ENCODE data around the gene HOXC4. TPM values are rescaled to one million over a fixed set of nuclear protein-coding genes. Genes with fewer than 3 reads are reported as not detected.

HOXC4 gene
- total and polyA plus RNA-seq, 2 of the 8 experiments (the other 6 are each of a cell fraction or from before 2014, with no cell fraction given): not detected

GRCh38 chr12:54071942-54072341 lies 18.3 kb downstream of the HOXC4 start:
- no peak for FAIRE-seq
- no peak overlapping the region for H2BK20ac ChIP-seq (ENCODE audit: low read length)
- no peak overlapping the region for H3K18ac ChIP-seq (ENCODE audit: extremely low read depth, low read length)
- H2BK12ac ChIP-seq (ENCODE audit: low read depth, low read length): no peak overlapping the region
- no peaks in the 10 kb centered on the region for H3K79me1 ChIP-seq (ENCODE audit: low read depth, low read length)
- H3K4me2 ChIP-seq (ENCODE audit: insufficient read depth in 1 of 2, low read depth in 2 of 2, low read length in 2 of 2): no peak overlapping the region
- no peak overlapping the region for H3K9ac ChIP-seq (replicated peaks in 1 of 4; ENCODE audit: extremely low read depth in 1 of 4, low read depth in 3 of 4, low read length in 3 of 4)
- H3K4me1 ChIP-seq (replicated peaks in 1 of 4; ENCODE audit: control insufficient read depth in 3 of 4, insufficient read depth in 4 of 4, low read length in 3 of 4): peaks cover 4 to 10% (median 8%) of the 10 kb centered on the region in 4 experiments; a peak in 6 of 7 replicates
- ChIA-PET POLR2A (ENCODE audit: partially characterized antibody) (no interaction called here), CTCF (ENCODE audit: partially characterized antibody) (no interaction called here)
- H3K23me2 ChIP-seq (ENCODE audit: low read depth, low read length): no peaks in the 10 kb centered on the region
- H3K27ac ChIP-seq (ENCODE audit: low read depth, low read length): no peak overlapping the region
- no peak overlapping the region for H2BK15ac ChIP-seq (ENCODE audit: low read length)
- no peak overlapping the region for H4K5ac ChIP-seq (ENCODE audit: insufficient read length, low read depth, low read length)
- no peak overlapping the region for H4K8ac ChIP-seq (ENCODE audit: extremely low read depth, insufficient read depth, low read length)
- no peak overlapping the region for H3K4me3 ChIP-seq (ENCODE audit: extremely low read depth in 1 of 4, insufficient read depth in 2 of 4, low read depth in 3 of 4, low read length in 4 of 4)
- no peak overlapping the region for H2AK5ac ChIP-seq (ENCODE audit: low read depth, low read length)
- no peak overlapping the region for H4K91ac ChIP-seq (replicated peaks; ENCODE audit: insufficient read length, low read length)
- H3K36me3 ChIP-seq (ENCODE audit: control insufficient read depth in 2 of 4, insufficient read depth in 4 of 4, low read length in 3 of 4): no peaks in the 10 kb centered on the region
- WGBS, 2 experiments (ENCODE audit: extremely low coverage in 1 of 2, insufficient coverage in 1 of 2, insufficient read length in 1 of 2, insufficient replicate concordance in 2 of 2, low coverage in 1 of 2, low lambda C conversion rate in 2 of 2, missing lambda C conversion rate in 1 of 2): 80% methylated on average over 1 of the region's 1 CpG; no CpG with 5 or more reads in 1 of the 2 experiments
- H3K14ac ChIP-seq (ENCODE audit: insufficient read length): no peak overlapping the region
- H3K56ac ChIP-seq (replicated peaks; ENCODE audit: insufficient read length, low read depth, low read length): no peak overlapping the region
- TF ChIP-seq CHD1 (IDR thresholded peaks at IDR 0.05; ENCODE audit: low read depth, low read length): no peak
- no peak for TF ChIP-seq ATF3 (IDR thresholded peaks at IDR 0.05; ENCODE audit: insufficient read depth, low read depth, low read length)
- no peak overlapping the region for H2BK120ac ChIP-seq (replicated peaks; ENCODE audit: low read depth, low read length)
- no peak for DNase-seq (ENCODE audit: low read depth in 1 of 2, low spot score in 2 of 2)
- no peak overlapping the region for H2BK5ac ChIP-seq (ENCODE audit: low read depth, low read length)
- H2AFZ ChIP-seq (ENCODE audit: low read length): no peak overlapping the region
- H3K23ac ChIP-seq (ENCODE audit: insufficient read length): no peak overlapping the region
- H3K4ac ChIP-seq (replicated peaks; ENCODE audit: insufficient read length, low read depth, low read length): no peak overlapping the region
- no peaks in the 10 kb centered on the region for H4K20me1 ChIP-seq (replicated peaks in 1 of 2; ENCODE audit: control insufficient read depth in 1 of 2, insufficient read depth in 2 of 2, low read length in 2 of 2)
- peaks cover 10 to 48% (median 32%) of the 10 kb centered on the region in 4 experiments for H3K27me3 ChIP-seq (replicated peaks in 1 of 4; ENCODE audit: control insufficient read depth in 3 of 4, extremely low read depth in 1 of 4, insufficient read depth in 3 of 4, low read length in 3 of 4)
- H3K9me3 ChIP-seq (ENCODE audit: insufficient read depth in 2 of 2, low read depth in 1 of 2, low read length in 1 of 2): no peaks in the 10 kb centered on the region
- H3K79me2 ChIP-seq (ENCODE audit: control insufficient read depth in 1 of 2, insufficient read depth in 2 of 2, low read length in 2 of 2): no peaks in the 10 kb centered on the region

Measured in H1 (cell line).